Measurements from ENCODE around the gene IFI35.

DNA sequence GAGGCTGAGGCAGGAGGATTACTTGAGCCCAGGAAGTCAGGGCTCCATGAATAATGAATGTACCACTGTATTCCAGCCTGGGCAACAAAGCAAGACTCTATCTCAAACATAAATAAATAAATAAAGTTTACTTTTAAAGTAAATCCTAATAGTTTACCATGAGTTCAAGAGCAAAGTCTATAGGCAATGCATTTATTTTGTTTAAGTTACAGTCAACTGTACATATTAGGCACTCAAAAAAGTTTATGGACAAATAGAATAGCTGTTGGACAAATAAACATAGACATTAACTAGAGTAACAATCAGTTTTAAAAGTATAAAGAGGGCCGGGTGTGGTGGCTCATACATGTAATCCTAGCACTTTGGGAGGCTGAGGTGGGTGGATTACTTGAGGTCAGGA, 38.7 kb upstream of the IFI35 start:
- TF ChIP-seq FOXK2 (IDR thresholded peaks at IDR 0.05) (no peak), ELF4 (IDR thresholded peaks at IDR 0.05) (no peak), ARNT (IDR thresholded peaks at IDR 0.05) (no peak), BHLHE40 (IDR thresholded peaks at IDR 0.05; ENCODE audit: borderline replicate concordance) (no peak)

Measured in HEK293T (cell line).